Measurements from ENCODE around the gene ZNF451.

Gene ZNF451

GRCh38 chr6:57102976-57103375 lies 13.0 kb downstream of the ZNF451 start:
- no peak overlapping the region for H3K4me3 ChIP-seq (ENCODE audit: low read length)
- no peaks in the 10 kb centered on the region for H3K9me3 ChIP-seq (ENCODE audit: control insufficient read depth, low read length)
- H3K4me1 ChIP-seq (ENCODE audit: control insufficient read depth, insufficient read depth, low read length), result no peaks in the 10 kb centered on the region
- peaks cover 14% of the 10 kb centered on the region for H3K36me3 ChIP-seq (ENCODE audit: control insufficient read depth, insufficient read depth, low read length)
- H3K9ac ChIP-seq (ENCODE audit: low read length), result no peak overlapping the region
- H3K27me3 ChIP-seq (ENCODE audit: control insufficient read depth, insufficient read depth, low read length), result no peaks in the 10 kb centered on the region

GRCh38 chr6:57104336-57104735 lies 14.3 kb downstream of the ZNF451 start:
- no peak overlapping the region for H3K4me3 ChIP-seq (ENCODE audit: low read length)

DNA sequence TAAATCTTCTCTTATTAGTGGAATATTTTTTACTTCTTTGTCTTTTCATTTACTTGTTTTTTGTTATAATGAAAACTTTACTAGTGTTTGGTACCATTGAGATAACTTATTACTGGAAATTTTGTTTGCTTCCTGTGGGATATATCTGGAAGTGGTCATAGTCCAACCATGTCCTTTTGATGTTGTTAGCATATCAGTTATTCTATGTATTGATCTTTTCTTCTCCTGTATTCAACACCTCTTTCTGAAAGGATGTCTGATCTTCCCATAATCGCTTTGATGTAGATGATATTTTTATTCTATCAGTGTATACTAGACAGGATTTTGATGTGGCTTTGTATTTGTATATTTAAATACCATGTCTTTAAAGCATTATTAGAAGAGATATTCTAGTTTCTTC lies 17.0 kb downstream of the ZNF451 start:
- Histone ChIP-seq H3K4me3 (ENCODE audit: low read length) (no peak overlapping the region), H3K9me3 (ENCODE audit: control insufficient read depth, low read length) (no peaks in the 10 kb centered on the region), H3K4me1 (ENCODE audit: control insufficient read depth, insufficient read depth, low read length) (no peaks in the 10 kb centered on the region), H3K27me3 (ENCODE audit: control insufficient read depth, insufficient read depth, low read length) (no peaks in the 10 kb centered on the region), H3K36me3 (ENCODE audit: control insufficient read depth, insufficient read depth, low read length) (peaks cover 2% of the 10 kb centered on the region), H3K9ac (ENCODE audit: low read length) (no peak overlapping the region)

More at GRCh38 chr6:57104336-57104735, 14.3 kb downstream of the ZNF451 start:
- Histone ChIP-seq H3K9me3 (ENCODE audit: control insufficient read depth, low read length) (no peaks in the 10 kb centered on the region), H3K9ac (ENCODE audit: low read length) (no peak overlapping the region), H3K27me3 (ENCODE audit: control insufficient read depth, insufficient read depth, low read length) (no peaks in the 10 kb centered on the region), H3K4me1 (ENCODE audit: control insufficient read depth, insufficient read depth, low read length) (no peaks in the 10 kb centered on the region), H3K36me3 (ENCODE audit: control insufficient read depth, insufficient read depth, low read length) (peaks cover 14% of the 10 kb centered on the region)

DNA sequence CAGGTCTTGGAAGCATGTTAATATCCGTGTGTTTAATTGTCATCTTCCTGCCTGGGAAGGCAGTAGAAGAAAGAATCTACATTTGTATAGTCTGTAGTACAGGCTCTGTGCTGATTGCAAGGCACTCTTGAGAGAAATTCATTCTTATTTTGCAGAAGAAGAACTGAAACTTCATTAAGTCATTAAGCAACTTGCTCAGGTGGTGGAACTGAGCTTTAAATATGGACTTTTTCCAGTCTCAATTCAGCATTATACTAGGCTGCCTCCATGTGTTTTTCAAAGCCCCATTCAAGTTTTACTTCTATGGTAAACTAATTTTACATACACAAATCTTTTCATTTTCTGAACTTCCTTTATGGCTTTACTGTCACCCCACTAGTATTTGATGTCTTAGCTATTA lies 18.7 kb downstream of the ZNF451 start:
- H3K4me1 ChIP-seq (ENCODE audit: control insufficient read depth, insufficient read depth, low read length), result no peaks in the 10 kb centered on the region
- no peak overlapping the region for H3K9ac ChIP-seq (ENCODE audit: low read length)
- no peak overlapping the region for H3K4me3 ChIP-seq (ENCODE audit: low read length)
- no peaks in the 10 kb centered on the region for H3K36me3 ChIP-seq (ENCODE audit: control insufficient read depth, insufficient read depth, low read length)
- H3K9me3 ChIP-seq (ENCODE audit: control insufficient read depth, low read length), result no peaks in the 10 kb centered on the region
- H3K27me3 ChIP-seq (ENCODE audit: control insufficient read depth, insufficient read depth, low read length), result no peaks in the 10 kb centered on the region

- H3K27me3 ChIP-seq (ENCODE audit: control insufficient read depth, insufficient read depth, low read length), result no peaks in the 10 kb centered on the region
- no peaks in the 10 kb centered on the region for H3K9me3 ChIP-seq (ENCODE audit: control insufficient read depth, low read length)
- H3K9ac ChIP-seq (ENCODE audit: low read length), result no peak overlapping the region
- no peaks in the 10 kb centered on the region for H3K36me3 ChIP-seq (ENCODE audit: control insufficient read depth, insufficient read depth, low read length)
- H3K4me1 ChIP-seq (ENCODE audit: control insufficient read depth, insufficient read depth, low read length), result no peaks in the 10 kb centered on the region
- H3K4me3 ChIP-seq (ENCODE audit: low read length), result no peak overlapping the region
Observed at GRCh38 chr6:57109880-57110279, 19.9 kb downstream of the ZNF451 start.

DNA sequence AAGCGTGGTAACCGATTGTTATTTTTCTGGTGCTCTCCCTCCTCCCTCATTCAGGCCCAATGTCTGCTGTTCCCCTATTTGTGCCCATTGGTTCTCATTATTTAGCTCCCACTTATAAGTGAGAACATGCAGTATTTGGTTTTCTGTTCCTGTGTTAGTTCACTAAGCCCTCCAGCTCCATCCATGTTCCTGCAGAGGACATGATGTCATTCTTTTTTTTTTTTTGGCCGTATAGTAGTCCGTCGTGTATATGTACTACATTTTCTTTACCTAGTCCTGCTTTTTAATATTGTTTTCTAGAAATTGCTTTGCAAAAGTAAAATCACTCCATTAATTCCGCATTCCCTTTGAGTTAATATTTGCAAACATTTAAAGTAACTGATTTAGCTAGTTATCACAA lies 23.1 kb downstream of the ZNF451 start:
- no peak overlapping the region for H3K4me3 ChIP-seq (ENCODE audit: low read length)
- H3K27me3 ChIP-seq (ENCODE audit: control insufficient read depth, insufficient read depth, low read length), result no peaks in the 10 kb centered on the region
- no peak overlapping the region for H3K9ac ChIP-seq (ENCODE audit: low read length)
- no peaks in the 10 kb centered on the region for H3K9me3 ChIP-seq (ENCODE audit: control insufficient read depth, low read length)
- no peaks in the 10 kb centered on the region for H3K36me3 ChIP-seq (ENCODE audit: control insufficient read depth, insufficient read depth, low read length)
- no peaks in the 10 kb centered on the region for H3K4me1 ChIP-seq (ENCODE audit: control insufficient read depth, insufficient read depth, low read length)

- Histone ChIP-seq H3K4me1 (ENCODE audit: control insufficient read depth, insufficient read depth, low read length) (no peaks in the 10 kb centered on the region), H3K27me3 (ENCODE audit: control insufficient read depth, insufficient read depth, low read length) (no peaks in the 10 kb centered on the region), H3K9ac (ENCODE audit: low read length) (no peak overlapping the region), H3K36me3 (ENCODE audit: control insufficient read depth, insufficient read depth, low read length) (no peaks in the 10 kb centered on the region), H3K9me3 (ENCODE audit: control insufficient read depth, low read length) (no peaks in the 10 kb centered on the region), H3K4me3 (ENCODE audit: low read length) (no peak overlapping the region)
Observed at GRCh38 chr6:57116776-57117175, 26.8 kb downstream of the ZNF451 start.

GRCh38 chr6:57117796-57118195 lies 27.8 kb downstream of the ZNF451 start:
- H3K9ac ChIP-seq (ENCODE audit: low read length), result no peak overlapping the region
- no peaks in the 10 kb centered on the region for H3K36me3 ChIP-seq (ENCODE audit: control insufficient read depth, insufficient read depth, low read length)
- H3K9me3 ChIP-seq (ENCODE audit: control insufficient read depth, low read length), result no peaks in the 10 kb centered on the region
- no peaks in the 10 kb centered on the region for H3K4me1 ChIP-seq (ENCODE audit: control insufficient read depth, insufficient read depth, low read length)
- no peak overlapping the region for H3K4me3 ChIP-seq (ENCODE audit: low read length)
- no peaks in the 10 kb centered on the region for H3K27me3 ChIP-seq (ENCODE audit: control insufficient read depth, insufficient read depth, low read length)

DNA sequence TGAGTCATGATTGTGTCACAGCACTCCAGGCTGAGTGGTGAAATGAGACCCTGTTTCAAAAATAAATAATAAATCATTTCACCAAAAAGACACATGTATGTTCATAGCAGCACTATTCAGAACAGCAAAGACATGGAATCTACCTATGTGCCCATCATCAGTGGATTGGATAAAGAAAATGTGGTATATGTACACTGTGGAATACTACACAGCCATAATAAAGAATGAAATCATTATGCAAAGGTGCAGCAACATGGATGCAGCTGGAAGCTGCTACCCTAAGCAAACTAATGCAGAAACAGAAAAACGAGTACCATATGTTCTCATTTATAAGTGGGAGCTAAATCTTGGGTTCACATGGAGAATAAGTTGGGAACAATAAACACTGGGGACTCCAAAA lies 33.1 kb downstream of the ZNF451 start:
- Histone ChIP-seq H3K4me1 (ENCODE audit: control insufficient read depth, insufficient read depth, low read length) (no peaks in the 10 kb centered on the region), H3K9ac (ENCODE audit: low read length) (no peak overlapping the region), H3K4me3 (ENCODE audit: low read length) (no peak overlapping the region), H3K27me3 (ENCODE audit: control insufficient read depth, insufficient read depth, low read length) (no peaks in the 10 kb centered on the region), H3K9me3 (ENCODE audit: control insufficient read depth, low read length) (no peaks in the 10 kb centered on the region), H3K36me3 (ENCODE audit: control insufficient read depth, insufficient read depth, low read length) (no peaks in the 10 kb centered on the region)

DNA sequence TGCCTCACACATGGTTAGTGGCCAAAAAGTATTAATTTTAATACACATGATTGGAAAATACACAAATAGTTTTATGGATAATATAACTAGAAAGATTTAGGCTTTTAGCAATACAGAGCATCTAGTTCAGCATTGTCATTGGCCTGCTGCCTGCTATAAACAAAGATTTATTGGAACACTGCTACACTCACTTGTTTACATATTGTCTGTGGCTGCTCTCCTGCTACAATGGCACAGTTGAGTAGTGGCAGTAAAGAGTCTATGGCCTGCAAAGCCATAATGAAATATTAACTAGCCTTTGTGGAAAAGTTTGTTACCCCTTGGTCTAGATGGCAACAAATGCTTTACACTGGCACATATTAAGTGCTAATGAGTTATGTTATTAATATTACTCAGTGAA lies 37.8 kb downstream of the ZNF451 start:
- no peak overlapping the region for H3K9ac ChIP-seq (ENCODE audit: low read length)
- no peaks in the 10 kb centered on the region for H3K4me1 ChIP-seq (ENCODE audit: control insufficient read depth, insufficient read depth, low read length)
- H3K4me3 ChIP-seq (ENCODE audit: low read length), result no peak overlapping the region
- H3K9me3 ChIP-seq (ENCODE audit: control insufficient read depth, low read length), result no peaks in the 10 kb centered on the region
- no peaks in the 10 kb centered on the region for H3K36me3 ChIP-seq (ENCODE audit: control insufficient read depth, insufficient read depth, low read length)
- H3K27me3 ChIP-seq (ENCODE audit: control insufficient read depth, insufficient read depth, low read length), result no peaks in the 10 kb centered on the region

DNA sequence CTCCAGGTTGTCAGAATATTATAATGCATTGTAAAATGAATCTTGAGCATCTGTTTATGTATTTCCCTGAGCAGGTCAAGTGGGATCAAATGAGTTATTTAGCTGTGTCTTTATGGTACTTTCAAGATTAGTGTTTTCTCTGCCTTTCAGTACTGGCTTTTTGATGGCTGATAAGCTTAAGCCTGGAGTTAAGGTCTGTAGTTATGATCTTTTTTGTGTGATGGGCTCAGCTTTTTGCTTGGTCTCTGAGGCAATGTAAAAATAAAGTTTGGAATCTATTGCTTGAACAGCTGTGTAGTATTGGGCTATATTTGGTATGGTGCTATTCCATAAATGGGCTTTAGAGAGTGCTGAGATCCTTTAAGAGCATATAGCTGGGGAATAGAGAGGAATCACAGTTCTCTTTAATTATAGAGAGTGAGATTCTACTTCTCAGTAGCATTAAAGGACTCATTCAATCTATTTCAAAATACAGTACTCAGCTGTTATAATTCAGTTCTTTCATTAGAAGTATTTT lies 40.7 kb downstream of the ZNF451 start:
- Histone ChIP-seq H3K4me3 (ENCODE audit: low read length) (no peak overlapping the region), H3K9me3 (ENCODE audit: control insufficient read depth, low read length) (no peaks in the 10 kb centered on the region), H3K36me3 (ENCODE audit: control insufficient read depth, insufficient read depth, low read length) (no peaks in the 10 kb centered on the region), H3K9ac (ENCODE audit: low read length) (no peak overlapping the region), H3K27me3 (ENCODE audit: control insufficient read depth, insufficient read depth, low read length) (no peaks in the 10 kb centered on the region), H3K4me1 (ENCODE audit: control insufficient read depth, insufficient read depth, low read length) (no peaks in the 10 kb centered on the region)

- Histone ChIP-seq H3K9me3 (ENCODE audit: control insufficient read depth, low read length) (no peaks in the 10 kb centered on the region), H3K4me3 (ENCODE audit: low read length) (no peak overlapping the region), H3K9ac (ENCODE audit: low read length) (no peak overlapping the region), H3K4me1 (ENCODE audit: control insufficient read depth, insufficient read depth, low read length) (no peaks in the 10 kb centered on the region), H3K27me3 (ENCODE audit: control insufficient read depth, insufficient read depth, low read length) (no peaks in the 10 kb centered on the region), H3K36me3 (ENCODE audit: control insufficient read depth, insufficient read depth, low read length) (no peaks in the 10 kb centered on the region)
Observed at GRCh38 chr6:57134954-57135353, 45.0 kb downstream of the ZNF451 start.

DNA sequence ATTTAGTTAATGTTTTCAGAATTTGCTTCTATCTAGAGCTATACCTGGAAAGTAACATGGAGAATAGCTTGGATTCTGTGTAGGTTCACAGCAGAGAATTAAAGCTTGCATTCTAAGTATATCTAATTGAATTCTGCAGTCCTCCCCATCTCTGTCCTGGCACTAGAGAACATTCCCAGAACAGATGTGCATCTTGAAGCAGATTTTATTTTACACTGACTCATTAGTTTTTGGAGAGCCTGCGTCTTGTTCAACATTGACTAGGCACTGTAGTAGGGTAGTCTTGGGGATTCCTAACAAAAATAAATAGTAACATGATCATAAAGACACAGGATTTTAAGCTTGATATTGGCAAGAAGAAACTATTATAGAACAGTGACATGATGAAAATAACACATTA lies 45.9 kb downstream of the ZNF451 start:
- no peaks in the 10 kb centered on the region for H3K4me1 ChIP-seq (ENCODE audit: control insufficient read depth, insufficient read depth, low read length)
- H3K4me3 ChIP-seq (ENCODE audit: low read length), result no peak overlapping the region
- no peaks in the 10 kb centered on the region for H3K27me3 ChIP-seq (ENCODE audit: control insufficient read depth, insufficient read depth, low read length)
- H3K36me3 ChIP-seq (ENCODE audit: control insufficient read depth, insufficient read depth, low read length), result no peaks in the 10 kb centered on the region
- H3K9me3 ChIP-seq (ENCODE audit: control insufficient read depth, low read length), result no peaks in the 10 kb centered on the region
- no peak overlapping the region for H3K9ac ChIP-seq (ENCODE audit: low read length)
